Inflammatory macrophage treated with lipopolysaccharide for 1 hour (primary cell): ENCODE data around the gene SRMS.
"Not testable (repeated sequence)": the region's sequence is repeated elsewhere in the genome, so short reads cannot be mapped to it uniquely, and the experiment has no call there.

Experiments used
- DNase-seq, 2 donors: peaks; one replicate each; pipeline ENCODE4 v3.0.0-alpha.2; 2020 to 2022

The SRMS gene

DNA sequence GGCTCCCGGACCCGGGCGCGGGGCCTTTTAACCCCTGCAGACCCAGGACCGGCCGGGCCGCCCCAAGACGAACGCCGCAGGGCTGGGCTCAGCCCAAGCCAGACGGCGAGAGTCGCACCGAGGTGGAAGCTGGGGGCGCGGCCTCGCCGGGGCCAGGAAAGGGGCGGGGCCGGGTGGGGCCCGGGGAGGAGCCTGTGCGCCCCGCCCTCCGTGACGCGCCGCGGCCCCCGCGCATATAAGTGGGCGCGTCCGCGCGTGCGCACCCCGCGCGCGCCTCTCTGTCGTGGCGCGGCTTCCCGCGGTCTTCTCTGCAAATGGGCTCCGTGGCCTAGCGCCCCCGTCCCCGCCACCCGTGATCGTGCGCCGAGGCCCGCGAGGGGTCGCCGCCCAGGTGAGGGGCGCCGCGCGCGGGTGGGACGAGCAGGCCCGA, 27.0 kb downstream of the SRMS start, which contains the start of gene PPDPF:
Gene PPDPF, plus strand, starts transcription at position 262 of the 430 bp plus-strand sequence. CDS start 544 bp downstream, outside the sequence.
- DNase-seq: peak; percentile 65 to 85

DNA sequence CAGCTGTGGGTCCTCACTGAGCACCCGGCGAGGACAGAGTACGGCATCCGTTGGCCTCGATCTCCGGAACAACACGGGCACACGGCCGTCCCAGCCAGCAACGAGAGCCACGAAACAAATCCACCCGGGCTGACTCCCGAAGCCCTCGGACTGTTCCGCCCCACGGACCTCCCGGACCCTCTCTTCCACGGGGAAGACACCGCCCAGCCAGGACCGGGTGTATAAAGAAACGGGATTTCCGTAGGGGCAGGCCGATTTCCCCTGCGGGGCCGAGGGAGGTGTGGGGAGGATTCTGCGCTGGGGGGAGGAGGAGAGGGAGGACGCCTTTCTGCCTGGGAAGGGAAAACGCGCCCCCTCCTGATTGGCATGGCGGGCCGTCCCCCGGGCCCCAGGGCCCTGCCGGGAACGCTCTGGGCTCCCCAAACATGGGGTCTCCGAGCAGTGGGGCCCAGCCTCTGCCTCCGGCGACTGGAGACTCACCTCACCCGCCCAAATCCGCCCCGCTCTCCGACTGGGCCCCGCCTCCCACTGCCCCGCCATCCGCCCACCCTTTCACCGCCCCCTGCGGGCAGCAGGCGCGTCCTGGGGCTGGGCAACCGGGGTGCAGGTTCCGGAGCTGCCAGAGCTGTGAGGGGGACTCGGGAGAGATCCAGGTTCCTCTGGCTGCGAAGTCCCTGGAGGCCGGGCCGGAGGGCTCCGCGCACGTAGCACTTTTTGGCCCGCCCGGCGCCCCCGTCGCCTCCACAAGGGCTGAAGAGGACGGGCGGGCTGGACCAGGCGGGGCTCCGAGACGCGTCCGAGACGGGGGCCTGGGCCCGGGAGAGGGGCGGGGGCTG, 27.7 kb downstream of the SRMS start:
- DNase-seq: peak; percentile 21 to 38

DNA sequence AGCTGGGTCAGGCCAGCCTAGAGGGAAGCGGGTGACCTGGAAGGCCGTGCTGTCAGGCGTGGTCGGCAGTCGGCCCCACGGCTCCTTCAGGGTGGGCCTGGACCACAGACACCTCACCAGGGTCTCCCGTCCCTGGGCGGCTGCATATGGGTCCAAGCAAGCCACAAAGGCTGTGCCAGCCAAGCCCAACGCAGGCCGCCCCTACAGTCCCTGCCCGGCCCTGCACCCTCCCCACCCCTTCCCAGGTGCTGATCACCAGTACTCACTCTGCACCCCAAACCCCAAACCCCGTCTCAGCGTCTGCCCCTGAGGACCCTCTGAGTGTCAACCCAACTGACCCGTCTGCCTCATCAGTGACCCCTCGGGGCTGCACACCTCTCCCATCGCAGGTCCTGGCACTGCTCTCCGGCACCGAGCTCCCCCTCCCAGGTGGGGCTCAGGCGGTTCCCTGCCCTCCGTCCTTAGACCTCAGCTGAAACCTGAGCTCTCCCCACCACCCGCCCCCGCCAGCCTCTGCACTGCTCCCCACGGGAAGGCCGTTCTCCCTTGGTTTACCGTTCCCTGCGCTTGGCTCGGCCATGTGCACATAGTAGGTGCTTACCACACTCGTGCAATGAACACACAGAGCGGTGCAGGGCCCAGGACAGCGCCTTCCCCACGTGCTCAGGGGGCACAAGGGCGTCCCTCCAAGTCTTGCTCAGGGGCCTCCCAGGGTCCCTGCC, 28.4 kb downstream of the SRMS start:
- no peak for DNase-seq

DNA sequence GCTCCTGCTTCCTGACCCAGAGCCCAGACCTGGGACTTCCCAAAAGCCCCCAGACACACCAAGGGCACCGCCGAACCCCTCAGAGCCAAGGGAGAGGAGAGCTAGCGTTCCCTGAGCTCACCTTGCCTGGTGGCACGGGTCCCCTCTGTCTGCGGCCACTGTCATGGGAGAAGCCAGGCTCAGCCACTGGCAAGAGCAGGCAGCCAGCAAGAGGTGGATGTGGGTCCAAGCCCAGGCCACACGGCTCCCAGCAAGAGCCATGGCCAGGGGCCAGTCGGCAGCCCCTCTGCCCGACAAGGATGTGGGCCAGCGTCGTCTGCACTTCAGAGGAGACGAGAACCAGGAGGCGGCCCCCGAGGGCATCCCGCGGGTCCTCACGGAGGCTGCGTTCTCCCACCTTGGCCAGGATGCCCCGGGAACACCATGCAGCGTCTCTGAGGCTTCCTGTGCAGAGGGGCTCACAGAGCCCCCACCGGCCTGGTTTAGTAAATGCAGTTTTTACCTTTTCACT, 29.1 kb downstream of the SRMS start:
- DNase-seq: no peak

DNA sequence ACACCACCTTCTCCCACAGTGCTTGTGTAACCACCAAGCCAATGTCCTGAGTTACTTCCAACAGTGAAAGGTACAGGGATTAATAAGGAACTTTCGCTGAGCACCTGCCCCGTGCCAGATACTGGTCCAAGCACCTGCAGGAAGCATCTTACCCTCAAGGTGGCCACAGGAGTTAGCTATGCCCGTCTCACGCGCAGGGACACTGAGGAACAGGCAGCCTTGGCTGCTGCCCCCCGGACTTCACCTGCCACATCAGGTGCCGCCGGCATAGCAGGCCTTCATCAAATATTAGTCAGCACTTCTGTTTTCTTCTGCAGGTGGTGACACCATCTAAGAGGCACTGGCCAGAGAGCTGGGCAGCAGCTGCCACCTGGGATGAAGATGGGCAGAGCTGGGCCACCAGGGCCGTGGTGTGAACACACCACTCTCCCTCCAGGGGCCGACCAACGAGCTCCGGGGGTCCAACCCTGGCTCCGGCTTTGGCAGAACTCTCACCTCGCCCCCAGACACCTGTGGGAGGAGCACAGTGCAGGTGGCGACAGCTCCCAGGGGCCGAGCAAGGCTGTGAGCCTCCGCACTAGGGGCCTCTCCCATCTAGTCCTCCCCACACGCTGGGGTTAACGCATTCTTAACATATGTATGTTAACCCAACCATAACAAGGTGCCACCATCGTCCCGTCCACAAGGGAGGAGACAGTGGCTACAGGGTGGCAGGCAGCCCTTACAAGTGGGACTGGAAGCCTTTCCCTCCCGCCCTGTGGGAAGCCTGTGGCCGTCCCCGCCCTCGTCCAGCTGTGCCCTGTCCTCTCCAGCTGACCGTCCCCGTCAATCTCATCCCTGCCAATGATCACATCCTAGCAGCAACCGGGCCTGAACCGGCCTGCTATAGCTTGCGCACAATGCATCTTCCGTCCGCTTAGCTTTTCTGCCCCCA, 29.9 kb downstream of the SRMS start:
- DNase-seq: no peak

DNA sequence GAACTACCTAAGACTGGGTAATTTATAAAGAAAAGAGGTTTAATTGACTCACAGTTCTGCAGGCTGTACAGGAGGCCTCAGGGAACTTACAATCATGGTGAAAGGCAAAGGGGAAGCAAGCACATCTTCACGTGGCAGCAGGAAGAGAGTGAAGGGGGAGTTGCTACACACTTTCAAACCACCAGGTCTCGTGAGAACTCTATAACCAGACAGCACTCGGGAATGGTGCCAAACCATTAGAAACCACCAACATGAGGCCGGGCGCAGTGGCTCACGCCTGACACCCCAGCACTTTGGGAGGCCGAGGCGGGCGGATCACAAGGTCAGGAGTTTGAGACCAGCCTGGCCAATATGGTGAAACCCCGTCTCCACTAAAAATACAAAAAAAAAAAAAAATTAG, 33.0 kb downstream of the SRMS start:
- not testable (repeated sequence) for DNase-seq

DNA sequence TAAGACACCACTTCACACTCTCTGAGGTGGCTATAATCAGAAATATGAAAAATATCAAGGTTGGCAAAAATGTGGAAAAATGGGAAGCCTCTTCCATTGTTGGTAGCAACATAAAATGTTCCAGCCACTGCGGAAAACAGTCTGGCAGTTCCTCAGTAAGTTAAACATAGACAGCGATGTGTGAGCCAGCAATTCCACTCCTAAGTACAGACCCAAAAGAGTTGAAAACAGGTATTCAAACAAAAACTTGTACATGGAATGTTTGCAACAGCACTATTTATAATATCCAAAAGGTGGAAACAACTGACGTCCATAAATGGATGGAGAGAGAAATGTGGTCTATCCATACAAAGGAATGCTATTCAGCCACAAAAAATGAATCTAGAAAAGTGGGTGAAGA, 34.3 kb downstream of the SRMS start:
- no peak for DNase-seq

DNA sequence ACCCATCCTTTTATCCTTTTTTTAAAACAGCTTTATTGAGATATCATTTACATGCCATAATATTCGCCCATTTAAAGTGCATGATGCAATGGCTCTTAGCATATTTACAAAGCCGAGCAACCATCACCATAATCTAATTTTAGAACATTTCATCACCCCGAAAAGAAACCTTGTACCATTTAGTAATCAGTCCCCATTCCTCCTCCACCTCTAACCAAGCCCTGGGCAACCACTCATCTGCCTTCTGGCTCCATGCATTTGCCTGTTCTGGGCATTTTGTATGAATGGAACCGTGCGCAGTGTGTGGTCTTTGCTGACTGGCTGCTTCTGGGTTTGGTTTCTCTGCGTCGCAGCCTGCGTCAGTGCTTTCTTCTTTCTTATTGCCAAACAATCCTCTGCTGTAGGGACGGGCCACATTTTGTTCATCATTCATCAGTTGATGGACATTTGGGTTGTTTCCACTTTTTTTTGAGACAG, 38.4 kb downstream of the SRMS start:
- DNase-seq: no peak

DNA sequence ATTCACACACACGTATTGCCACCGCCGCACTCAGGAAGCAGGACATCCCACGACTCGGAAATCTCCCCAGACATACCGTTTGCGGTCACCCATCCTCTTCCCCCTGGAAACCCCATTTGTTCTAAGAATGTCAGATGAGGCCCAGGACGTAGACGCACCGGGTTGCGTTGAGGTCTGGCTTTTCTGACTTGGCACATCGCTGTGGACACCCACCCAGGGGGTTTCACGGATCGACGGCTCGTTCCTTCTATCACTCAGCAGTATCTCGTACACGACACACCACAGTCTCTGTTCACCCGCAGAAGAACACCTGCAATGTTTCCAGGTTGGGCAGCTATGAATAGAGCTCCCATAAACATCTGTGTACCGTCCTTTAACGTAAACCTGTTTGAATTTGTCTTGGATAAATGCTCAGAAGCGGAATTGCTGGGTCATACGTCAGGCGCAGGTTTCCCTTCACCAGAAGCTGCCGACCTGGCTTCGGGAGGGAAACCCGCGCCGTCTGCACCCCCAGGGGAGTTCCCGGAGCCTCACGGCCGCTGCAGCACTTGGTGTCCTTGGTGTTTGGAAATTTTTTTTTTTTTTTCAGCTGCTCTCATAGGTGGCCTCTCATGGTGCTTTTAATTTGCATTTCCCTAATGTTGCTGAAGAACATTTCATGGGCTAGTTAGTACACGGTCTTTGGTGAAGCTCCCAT, 39.3 kb downstream of the SRMS start:
- DNase-seq: no peak

DNA sequence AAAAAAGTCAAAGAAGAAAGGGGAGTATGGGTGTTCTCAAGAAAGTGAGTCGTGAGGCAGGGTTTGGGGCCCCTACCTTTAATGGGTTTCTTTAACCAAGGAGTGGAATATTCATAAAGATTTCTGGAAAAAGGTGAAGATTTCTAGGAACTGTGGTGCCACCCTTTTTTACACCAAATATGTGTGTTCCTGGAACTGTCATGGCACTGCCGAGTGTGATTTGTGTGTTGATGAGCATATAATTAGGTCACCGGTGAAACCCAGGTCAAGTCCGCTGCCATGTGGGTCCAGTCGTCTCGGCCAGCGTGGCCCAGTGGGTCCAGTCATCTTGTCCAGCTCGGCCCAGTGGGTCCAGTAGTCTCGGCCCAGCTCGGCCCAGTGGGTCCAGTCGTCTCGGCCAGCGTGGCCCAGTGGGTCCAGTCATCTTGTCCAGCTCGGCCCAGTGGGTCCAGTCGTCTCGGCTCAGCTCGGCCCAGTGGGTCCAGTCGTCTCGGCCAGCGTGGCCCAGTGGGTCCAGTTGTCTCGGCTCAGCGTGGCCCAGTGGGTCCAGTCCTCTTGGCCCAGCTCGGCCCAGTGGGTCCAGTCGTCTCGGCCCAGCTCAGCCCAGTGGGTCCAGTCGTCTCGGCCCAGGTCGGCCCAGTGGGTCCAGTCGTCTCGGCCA, 40.3 kb downstream of the SRMS start:
- no peak for DNase-seq

DNA sequence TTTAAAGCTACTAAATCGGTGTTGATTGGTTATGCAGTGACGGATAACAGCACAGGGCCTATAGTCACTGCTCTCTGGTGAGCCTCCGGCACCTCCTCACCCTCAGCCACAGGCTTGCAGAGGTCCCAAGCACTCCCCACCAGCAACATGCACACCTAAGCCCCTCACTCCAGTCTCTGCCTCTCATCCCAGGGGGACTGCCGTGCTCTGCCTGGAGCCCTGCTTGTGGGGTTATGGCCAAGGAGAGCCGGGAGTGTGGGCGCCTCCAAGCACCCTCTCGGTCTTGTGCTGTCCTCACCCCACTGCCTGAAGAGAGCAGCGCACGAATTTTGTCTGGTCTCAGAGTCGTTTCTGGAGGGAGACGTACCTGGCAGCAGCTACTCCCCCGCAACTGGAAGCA, 41.8 kb downstream of the SRMS start:
- DNase-seq: no peak

DNA sequence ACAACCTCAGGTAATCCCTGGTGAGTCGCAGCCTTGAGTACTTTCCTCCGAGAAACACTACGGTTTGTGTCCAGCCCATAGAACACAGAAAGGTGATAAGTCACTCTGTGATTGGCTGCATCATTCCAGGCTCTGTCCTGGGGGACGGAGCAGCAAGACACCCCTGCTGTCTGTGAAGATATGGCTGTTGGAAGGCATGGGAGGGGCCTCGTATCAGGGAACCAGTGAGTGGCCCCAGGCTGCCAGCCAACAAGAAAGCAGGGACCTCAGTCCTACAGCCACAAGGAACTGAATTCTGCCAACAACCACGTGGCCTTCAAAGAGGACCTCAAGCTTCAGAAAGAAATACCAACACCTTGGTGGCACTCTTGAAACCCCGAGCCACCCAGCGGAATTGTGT, 42.3 kb downstream of the SRMS start:
- DNase-seq: no peak

DNA sequence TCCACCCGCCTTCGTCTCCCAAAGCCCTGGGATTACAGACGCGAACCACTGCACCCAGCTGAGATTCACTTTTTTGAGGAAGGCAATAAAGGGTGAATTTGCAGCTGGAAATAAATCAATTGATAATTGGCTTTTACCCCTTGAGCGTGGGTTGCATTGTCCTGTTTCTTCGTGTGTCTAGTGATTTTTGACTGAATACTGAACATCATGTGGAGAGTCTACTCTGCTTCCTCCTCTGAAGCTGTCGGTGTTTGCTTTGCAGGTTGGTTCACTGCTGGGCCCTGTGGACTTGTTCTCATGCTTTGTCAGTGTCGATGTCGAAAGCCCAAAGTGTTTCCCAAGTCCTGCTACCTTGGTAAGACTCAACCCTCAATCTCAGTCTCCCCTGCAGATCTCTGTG, 42.9 kb downstream of the SRMS start:
- DNase-seq: no peak

DNA sequence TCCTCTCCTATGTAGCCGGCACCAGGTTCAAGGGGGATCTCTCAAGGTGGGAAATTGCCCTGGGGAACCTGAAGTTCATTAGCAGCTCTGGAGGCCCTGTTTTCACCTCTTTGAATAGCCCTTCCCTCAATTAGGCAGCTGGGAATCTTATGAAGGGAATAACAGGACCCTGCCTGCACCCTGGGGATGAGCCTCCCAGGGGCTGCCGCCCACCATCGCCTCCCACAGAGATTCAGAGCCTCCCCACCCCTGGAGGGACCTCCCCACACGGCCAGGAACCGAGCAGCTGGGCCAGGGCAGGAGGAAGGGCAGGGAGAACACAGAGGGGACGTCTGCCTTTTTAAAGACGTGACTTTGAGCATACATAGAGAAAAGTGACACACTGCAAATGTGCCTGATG, 44.0 kb downstream of the SRMS start:
- no peak for DNase-seq

DNA sequence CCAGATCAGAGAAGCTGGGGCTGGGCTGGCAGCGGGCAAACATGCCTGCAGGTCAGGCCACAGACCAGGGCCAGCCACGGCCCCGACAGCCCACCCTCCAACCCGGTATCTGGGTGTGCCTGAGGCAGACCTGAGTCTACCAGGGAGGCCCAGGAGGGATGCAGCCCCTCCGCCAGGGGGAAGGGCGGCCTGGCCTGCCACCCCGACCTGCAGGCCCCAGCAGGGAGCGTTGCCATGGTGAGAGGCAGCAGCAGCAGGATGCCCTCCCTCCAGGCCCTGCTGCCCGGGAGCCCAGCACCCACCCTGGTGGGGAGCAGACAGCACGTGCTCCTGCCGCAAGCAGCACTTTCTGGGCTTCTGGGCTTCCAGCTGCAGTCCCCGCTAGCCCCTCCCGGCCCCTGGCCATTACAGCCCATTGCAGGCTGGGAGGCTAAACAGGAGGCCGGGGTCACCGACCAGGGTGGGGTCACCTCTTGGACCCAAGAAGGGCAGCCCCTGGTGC, 44.8 kb downstream of the SRMS start:
- DNase-seq: no peak

DNA sequence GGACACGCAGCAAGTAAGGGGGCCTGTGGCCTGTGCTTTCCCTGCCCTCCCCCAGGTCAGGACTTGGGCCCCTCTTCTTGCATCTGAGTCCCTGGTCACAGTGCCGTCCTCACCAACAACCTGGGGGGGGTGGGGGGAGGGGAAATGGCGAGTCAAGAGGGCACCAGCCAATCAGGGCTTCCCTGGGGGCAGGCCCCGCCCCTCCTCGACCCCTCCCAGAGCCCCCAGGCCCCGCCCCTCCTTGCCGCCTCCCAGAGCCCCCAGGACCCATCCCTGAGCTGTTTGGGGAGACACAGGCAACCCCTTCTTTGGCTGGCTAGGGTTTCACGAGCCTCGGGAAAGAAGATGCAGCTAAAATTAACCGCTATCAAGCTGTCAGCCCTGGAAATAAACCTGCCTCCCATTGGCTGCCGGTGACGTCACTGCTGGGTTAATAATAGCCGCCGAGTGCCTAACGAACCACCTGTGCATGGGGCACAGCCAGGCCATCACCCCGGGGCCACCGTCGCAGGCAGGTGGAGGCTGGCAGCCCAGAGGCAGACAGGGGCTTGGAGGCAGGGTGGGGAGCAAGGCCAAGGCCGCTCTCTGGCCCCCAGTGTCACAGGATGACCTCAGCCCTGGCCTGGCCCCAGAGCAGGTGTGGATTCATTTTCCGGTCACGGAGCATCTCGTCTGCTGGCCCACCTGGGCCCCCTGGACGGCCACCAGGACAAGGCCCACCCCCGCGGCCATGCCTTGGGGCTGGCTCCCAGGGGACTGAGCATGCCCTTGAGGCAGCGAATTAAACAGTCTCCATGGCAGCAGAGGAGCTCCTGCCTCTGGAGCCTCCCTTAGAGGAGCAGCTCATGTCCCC, 45.5 kb downstream of the SRMS start:
- DNase-seq: no peak

DNA sequence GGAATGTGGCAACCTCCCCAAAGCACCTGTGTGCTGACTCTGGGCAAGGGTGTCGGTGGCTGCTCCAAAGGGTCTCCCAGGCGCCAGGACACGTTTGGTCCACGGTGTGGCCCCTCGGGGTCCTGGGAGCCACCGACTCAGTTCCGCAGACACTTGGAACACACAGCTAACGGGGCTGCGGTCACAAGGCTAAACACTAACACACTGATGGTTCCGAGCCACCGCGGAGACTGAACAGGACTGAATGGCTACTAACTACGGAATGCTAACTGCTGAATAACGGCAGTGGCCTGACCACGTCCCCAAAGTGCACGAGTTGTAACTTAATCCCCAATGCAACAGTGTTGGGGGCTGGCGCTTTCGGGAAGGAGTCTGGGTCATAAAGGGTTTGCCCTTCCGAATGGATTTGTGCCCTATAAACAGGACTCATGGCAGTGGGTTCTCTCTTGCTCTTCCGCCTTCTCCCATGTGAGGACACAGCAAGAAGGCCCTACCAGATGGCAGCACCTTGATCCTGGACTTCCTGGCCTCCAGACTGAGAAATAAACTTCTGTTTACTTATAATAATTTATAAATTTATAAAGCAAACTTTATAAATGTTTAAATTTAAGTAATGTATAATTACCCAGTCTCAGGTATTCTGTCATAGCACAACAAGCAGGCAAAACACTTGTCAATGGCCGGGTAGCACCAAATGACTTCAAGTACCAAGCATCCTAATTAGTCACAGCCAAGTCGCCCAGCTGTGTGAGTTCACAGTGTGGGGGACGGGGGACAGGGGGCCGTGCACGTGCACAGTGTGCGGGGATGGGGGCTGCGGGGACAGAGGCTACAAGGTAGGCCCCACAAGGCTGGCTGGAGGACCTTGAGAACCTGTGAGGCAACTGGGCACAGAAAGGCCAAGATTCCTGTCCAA, 46.4 kb downstream of the SRMS start:
- DNase-seq: no peak

DNA sequence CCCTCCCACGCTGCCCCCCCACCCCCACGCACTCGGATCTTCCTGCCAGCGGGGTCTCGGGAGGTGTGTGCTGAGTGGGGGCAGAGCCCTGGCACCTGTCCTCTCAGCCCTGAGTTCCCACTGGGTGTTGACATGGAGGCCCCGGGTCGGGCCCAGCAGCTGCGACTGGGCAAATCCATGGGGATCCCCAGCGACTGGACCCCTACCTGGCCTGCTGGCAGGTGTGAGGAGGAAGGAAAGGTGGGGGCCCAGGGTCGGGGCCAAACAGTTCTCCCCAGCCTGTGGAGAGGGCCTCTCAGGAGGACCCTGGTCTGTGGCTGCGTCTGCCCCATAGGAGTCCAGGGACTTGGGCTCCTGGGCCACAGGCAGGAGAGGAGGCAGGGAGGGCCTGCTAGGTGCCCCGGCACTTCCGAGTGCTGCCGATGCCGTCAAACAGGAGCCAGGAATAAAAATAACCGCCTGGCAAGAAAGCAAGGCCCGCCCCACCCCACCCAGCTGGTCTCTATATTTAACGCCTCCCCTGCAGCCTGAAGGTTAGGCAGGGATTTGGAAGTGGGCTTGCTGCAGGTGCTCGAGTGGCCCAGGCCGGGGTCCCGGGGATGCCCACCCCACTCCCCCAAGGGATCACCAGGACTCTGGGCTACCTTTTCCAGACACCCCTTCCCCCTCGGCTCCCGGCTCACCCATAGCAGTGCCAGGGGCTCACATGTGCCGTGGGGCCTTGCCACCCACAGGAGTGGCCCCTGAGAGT, 47.2 kb downstream of the SRMS start:
- DNase-seq: no peak
